ENCODE measurements around the gene WDFY2.

DNA sequence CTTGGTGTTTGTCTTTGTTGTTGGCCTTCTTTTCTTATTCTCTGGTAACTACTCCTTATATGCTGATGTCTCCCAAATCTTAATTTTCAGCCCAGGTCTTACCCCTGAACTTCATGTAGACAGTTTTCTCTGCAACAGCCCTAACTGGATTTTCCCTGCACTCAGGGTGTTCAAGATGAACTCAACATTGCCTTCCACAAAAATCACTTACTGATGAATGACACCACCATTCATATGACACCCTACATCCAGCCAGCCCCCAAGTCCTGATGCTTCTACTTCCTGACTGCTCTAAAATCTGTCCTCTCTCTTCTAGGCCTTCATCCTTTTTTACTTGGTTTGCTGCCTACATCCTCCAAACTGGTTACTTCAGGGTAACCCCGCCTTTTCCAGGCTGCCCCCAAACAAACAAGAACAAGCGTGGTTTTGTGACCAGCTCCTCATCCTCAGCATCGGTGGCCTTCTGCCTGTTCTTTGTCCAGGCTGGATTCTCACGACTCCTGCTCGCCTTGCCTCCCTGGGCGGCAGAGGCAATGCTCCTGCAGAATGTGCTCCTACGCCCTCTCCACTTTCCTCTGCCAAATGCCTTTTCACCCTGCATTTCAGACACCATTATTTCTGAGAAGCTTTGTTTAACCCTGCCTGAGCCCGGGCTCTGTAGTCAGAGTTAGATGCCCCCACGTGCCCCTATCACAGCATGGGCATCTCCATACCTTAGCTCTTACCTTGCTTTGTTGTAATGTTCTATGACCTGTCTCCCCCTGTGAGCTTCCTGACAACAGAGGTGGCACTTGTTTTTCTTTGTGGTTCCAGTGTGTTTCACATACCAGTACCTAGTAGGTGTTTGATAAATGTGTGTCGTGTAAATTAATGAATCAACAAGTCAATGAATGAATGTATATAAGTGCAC is 61.8 kb downstream of the WDFY2 start:
- TF ChIP-seq CTCF (IDR thresholded peaks at IDR 0.05): no peak
- no peak for TF ChIP-seq POLR2A (IDR thresholded peaks at IDR 0.05)
